Hematopoietic multipotent progenitor cell treated with erythropoietin and hydrocortisone succinate and interleukin-3 and kit ligand, for 8 days (in vitro differentiated cells): Measurements from ENCODE around the gene CCDC185.

ENCODE experiments used
- DNase-seq: peaks from one replicate; pipeline ENCODE4 v3.0.0-alpha.2; 2015

CCDC185 gene

GRCh38 chr1:223393275-223394214, at the start of gene CCDC185:
Gene CCDC185 (plus strand): TSS chr1:223393415. CDS start chr1:223393476, 61 bp downstream.
- DNase-seq: no peak

- DNase-seq: peak; percentile 43
Observed at GRCh38 chr1:223343692-223344091, 49.5 kb upstream of the CCDC185 start.

- DNase-seq: peak; percentile 48
Observed at GRCh38 chr1:223344491-223344890, 48.7 kb upstream of the CCDC185 start.

- no peak for DNase-seq
Observed at GRCh38 chr1:223345720-223346119, 47.5 kb upstream of the CCDC185 start.

GRCh38 chr1:223346311-223346710, 46.9 kb upstream of the CCDC185 start:
- DNase-seq: no peak

- DNase-seq: no peak
Observed at GRCh38 chr1:223347583-223347982, 45.6 kb upstream of the CCDC185 start.

- DNase-seq: no peak
Observed at GRCh38 chr1:223348439-223348838, 44.8 kb upstream of the CCDC185 start.

- DNase-seq: no peak
Observed at GRCh38 chr1:223349241-223349640, 44.0 kb upstream of the CCDC185 start.

GRCh38 chr1:223350361-223350908, 42.8 kb upstream of the CCDC185 start:
- DNase-seq: no peak

- no peak for DNase-seq
Observed at GRCh38 chr1:223352944-223353343, 40.3 kb upstream of the CCDC185 start.

- no peak for DNase-seq
Observed at GRCh38 chr1:223353939-223354338, 39.3 kb upstream of the CCDC185 start.

- no peak for DNase-seq
Observed at GRCh38 chr1:223355699-223356098, 37.5 kb upstream of the CCDC185 start.

GRCh38 chr1:223358826-223359225, 34.4 kb upstream of the CCDC185 start:
- no peak for DNase-seq

GRCh38 chr1:223363057-223363855, 30.0 kb upstream of the CCDC185 start:
- no peak for DNase-seq

- DNase-seq: peak; percentile 4
Observed at GRCh38 chr1:223363856-223364684, 29.1 kb upstream of the CCDC185 start, which contains the start of gene SUSD4. Gene SUSD4 (minus strand): TSS chr1:223364176. CDS start chr1:223363425, 751 bp downstream.

- DNase-seq: peak; percentile 9
Observed at GRCh38 chr1:223364685-223365382, 28.4 kb upstream of the CCDC185 start.

GRCh38 chr1:223374064-223374610, 19.1 kb upstream of the CCDC185 start:
- DNase-seq: no peak

GRCh38 chr1:223378754-223379153, 14.5 kb upstream of the CCDC185 start:
- DNase-seq: no peak

- no peak for DNase-seq
Observed at GRCh38 chr1:223386013-223386412, 7.2 kb upstream of the CCDC185 start.

- no peak for DNase-seq
Observed at GRCh38 chr1:223390618-223391017, 2.6 kb upstream of the CCDC185 start.

GRCh38 chr1:223394242-223394641, 1.0 kb downstream of the CCDC185 start:
- no peak for DNase-seq
